Measurements from ENCODE around the gene BCL7C.
"Not testable (repeated sequence)": the region's sequence is repeated elsewhere in the genome, so short reads cannot be mapped to it uniquely, and the experiment has no call there.

Gene BCL7C

DNA sequence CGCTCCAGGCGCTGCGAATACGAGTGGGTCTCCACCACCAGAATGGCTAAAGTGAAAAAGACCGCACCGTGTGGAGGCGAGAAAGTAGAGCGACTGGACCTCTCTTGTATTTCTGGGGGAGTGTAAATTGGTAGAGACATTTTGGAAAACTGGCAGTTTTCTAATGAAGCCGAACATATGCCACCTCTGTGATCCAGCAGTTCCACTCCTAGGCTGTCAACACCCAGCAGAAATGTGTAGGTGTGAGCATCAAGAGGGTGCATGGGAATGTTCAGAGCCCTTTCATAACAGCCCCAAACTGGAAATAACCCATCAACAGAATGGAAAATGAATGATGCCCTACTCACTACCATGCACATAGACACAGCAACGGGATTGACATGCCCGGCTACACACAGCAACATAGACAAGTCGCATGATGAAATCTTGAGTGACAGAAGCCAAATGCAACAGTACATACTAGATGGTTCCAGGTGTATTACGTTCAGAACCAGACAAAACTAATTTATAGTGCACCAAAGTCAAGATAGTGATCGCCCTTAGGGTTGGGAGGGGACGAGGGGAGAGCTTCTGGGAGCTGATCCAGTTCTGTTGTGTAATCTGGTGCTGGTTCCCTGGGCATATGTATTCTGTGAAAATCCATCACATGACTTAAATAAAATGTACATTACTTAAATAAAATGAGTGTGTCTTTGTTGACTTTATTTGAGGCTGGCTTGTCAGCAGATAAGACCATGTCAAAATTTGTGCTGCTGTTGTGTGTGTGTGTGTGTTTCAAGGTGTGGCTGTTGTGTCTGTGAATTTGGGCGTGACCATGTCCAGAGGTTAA lies 877 bp upstream of the BCL7C start:
- no peak for DNase-seq

DNA sequence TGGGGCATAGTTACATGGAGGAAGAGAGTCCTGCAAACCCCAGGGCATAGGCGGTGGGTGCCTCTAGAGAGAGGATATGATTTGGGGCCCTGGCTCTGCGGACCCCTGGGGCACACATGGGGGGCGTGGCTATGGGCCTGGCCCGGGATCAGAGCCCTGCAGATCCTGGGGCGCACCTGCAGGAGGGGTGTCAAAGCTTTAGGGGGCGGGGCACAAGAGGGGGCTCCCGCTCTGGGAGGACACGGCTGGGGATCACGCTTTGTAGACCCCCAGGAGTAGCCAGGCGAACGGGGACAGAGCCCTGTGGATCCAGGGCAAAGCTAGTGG lies 497 bp downstream of the BCL7C start:
- DNase-seq, result peak; percentile 33

DNA sequence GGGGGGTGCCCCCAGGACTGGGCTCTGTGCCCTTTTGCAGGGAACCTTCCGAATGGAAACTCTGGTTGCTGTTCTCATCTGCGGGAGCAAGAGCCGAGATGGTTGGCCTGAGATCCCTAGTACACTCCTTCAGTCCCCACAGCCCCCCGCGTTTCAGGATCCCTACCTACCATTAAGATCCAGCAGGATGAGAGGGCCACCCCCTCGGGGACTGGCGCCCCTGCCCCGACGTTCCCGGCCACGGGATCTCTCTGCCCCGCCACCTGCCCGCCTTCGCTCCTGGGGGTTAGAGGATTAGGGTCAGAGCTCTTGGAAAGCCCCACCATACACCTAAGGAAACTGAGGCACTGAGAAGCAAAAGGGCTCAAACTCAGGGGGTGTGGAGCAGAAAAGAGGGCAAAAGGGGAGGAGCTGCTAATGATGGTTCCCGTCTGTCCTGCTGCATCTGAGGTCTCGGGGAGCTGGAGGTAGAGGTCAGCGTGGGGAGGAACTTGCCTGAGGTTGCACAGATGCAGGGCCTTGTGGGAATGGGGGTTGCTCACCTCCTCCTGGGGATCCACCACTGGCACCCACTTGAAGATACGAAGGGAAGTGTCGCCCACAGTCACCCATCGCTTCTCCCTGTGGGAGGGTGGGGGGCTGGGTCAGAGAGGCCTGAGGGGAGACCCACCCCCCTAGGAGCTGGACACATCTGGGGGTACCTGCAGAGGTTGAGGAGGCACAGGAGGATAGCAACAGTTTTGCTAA lies 1.0 kb downstream of the BCL7C start:
- DNase-seq, result no peak

- not testable (repeated sequence) for DNase-seq
Observed at GRCh38 chr16:30891043-30891823, 2.6 kb downstream of the BCL7C start.

- no peak for DNase-seq
Observed at GRCh38 chr16:30889721-30890120, 4.2 kb downstream of the BCL7C start.

DNA sequence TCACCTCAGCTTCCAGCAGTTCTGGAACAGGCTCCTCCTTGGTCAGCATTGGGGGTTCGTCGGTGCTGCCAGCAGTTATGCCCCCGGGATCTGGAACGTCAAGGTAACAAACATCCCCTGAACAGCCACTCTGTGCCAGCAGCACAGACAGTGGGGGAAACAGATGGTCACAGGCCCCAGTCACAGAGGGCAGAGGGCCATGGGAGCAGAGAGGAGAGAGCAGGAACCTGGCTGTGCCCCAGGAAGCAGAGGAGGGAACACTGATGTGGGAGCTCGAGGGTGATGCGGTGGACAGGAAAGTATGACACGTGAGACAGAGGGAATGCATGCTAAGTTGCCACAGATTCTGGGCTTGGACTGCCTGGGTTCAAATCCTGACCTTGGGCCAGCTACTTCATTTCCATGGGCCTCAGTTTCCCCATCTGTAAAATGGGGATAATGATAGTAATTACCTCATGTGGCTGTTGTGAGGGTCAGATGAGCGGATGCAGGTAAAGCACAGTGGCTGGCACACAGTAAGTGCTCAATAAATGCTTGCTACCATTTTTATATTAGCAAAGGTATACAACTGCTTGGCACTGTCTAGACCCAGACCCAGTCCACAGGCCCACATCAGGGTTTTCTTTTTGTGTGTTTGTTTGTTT lies 4.9 kb downstream of the BCL7C start:
- DNase-seq, result no peak

- no peak for DNase-seq
Observed at GRCh38 chr16:30887927-30888326, 6.0 kb downstream of the BCL7C start.

GRCh38 chr16:30886145-30886544 lies 7.7 kb downstream of the BCL7C start:
- DNase-seq, result no peak

DNA sequence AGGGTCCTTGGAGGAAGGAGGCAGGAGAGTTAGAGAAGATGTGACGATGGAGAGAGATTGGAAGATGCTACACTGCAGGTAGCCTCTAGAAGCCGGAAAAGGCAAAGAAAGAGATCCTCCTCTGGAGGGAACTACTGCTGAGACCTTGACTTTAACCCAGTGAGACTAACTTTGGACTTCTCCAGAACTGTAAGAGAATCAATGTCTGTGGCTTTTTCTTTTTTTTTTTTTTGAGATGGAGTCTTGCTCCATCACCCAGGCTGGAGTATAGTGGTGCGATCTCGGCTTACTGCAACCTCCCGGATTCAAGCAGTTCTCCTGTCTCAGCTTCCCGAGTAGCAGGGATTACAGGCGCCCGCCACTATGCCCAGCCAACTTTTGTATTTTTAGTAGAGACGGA lies 8.7 kb downstream of the BCL7C start:
- DNase-seq, result no peak

GRCh38 chr16:30884760-30885159 lies 9.1 kb downstream of the BCL7C start:
- no peak for DNase-seq

GRCh38 chr16:30882429-30883310 lies 11.2 kb downstream of the BCL7C start:
- no peak for DNase-seq

DNA sequence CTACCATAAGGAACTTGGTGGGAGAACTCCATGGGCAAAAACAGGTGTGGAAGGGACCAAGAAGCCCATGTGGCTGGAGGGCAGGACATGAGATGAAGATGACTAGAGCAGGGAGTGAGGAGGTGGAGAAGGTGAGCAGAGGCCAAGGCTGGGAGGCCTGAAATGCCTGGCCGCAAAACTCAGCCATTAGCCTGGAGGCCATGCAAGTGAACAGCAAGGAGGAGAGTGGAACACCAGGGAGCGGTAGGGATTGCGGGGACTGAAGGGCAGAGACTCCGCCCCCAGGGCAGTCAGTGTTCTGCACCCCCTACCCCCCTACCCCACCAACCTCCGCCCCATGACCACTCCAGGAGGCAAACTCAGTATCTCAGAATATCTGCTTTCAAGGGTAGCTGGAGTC lies 17.0 kb downstream of the BCL7C start:
- no peak for DNase-seq

- DNase-seq, result no peak
Observed at GRCh38 chr16:30875871-30876801, 17.7 kb downstream of the BCL7C start.

GRCh38 chr16:30874821-30875717 lies 18.8 kb downstream of the BCL7C start:
- DNase-seq, result peak; percentile 90

GRCh38 chr16:30874244-30874820 lies 19.5 kb downstream of the BCL7C start:
- no peak for DNase-seq

GRCh38 chr16:30870904-30871303 lies 23.0 kb downstream of the BCL7C start:
- no peak for DNase-seq

DNA sequence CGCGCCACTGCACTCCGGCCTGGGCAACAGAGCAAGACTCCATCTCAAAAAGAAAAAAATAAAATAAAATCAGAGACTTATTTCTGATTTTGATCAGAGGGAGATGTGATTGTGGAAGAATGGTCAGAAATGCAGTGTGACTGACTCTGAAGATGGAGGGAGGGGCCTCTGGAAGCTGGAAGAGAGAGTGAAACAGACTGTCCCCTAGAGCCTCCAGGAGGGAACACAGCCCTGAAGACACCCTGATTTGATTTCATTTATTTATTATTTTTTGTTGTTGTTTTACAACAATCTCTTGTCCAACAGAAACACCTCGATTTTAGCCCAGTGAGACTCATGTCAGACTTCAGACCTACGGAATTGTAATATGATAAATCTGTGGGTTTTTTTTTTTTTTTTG lies 26.1 kb downstream of the BCL7C start:
- no peak for DNase-seq

GRCh38 chr16:30866031-30866430 lies 27.8 kb downstream of the BCL7C start:
- DNase-seq, result no peak

GRCh38 chr16:30863178-30863577 lies 30.7 kb downstream of the BCL7C start:
- not testable (repeated sequence) for DNase-seq
